ENCODE results near the gene TMEM41B.

- TF ChIP-seq CTCF (IDR thresholded peaks at IDR 0.05; ENCODE audit: borderline replicate concordance, extremely low read depth, low read length, poor library complexity, severe bottlenecking) (no peak), EZH2 (IDR thresholded peaks at IDR 0.05; ENCODE audit: borderline replicate concordance, low read depth, low read length, severe bottlenecking) (no peak)
Observed at GRCh38 chr11:9266926-9267325, 47.5 kb downstream of the TMEM41B start.

Data from DND-41 (cell line).